PFSK-1 (cell line): ENCODE measurements around the gene FAF1.

ENCODE experiments used
- POLR2AphosphoS5 ChIP-seq: IDR thresholded peaks from 2 replicates; pipeline ENCODE4 v1.6.1; 2012; ENCODE audit warnings: low read depth, mild to moderate bottlenecking, control low read depth, low read length, moderate library complexity
- SIN3A ChIP-seq: IDR thresholded peaks from 2 replicates; pipeline ENCODE4 v1.6.1; 2012; ENCODE audit warnings: mild to moderate bottlenecking, low read length, moderate library complexity, borderline replicate concordance; ENCODE audit not compliant: insufficient read depth
- TAF1 ChIP-seq: IDR thresholded peaks from 2 replicates; pipeline ENCODE4 v1.6.1; 2012; ENCODE audit warnings: low read length, control low read depth, borderline replicate concordance; ENCODE audit not compliant: insufficient read depth

GRCh38 chr1:50915621-50916020, 44.4 kb downstream of the FAF1 start:
- no peak for TF ChIP-seq SIN3A
- no peak for TF ChIP-seq POLR2AphosphoS5
- no peak for TF ChIP-seq TAF1
